Tibial nerve (tissue), 3 donors: ENCODE data around the gene ITIH4.

ENCODE experiments used
- CTCF ChIP-seq, 5 experiments: fragments of 200-600 bp in 3 of 5; fragments of 450-650 bp in 2 of 5; sonication (generic) in 3 of 5; IDR thresholded peaks; one replicate each; pipeline ENCODE4 v1.5.1; 2016 to 2019; ENCODE audit warnings: antibody characterized with exemption in 5 of 5, mild to moderate bottlenecking in 3 of 5, moderate library complexity in 2 of 5
- POLR2A ChIP-seq, 2 donors: fragments of 450-650 bp; IDR thresholded peaks; one replicate each; pipeline ENCODE4 v1.6.1; 2017; ENCODE audit warnings: antibody characterized with exemption in 2 of 2, mild to moderate bottlenecking in 2 of 2, moderate library complexity in 2 of 2

DNA sequence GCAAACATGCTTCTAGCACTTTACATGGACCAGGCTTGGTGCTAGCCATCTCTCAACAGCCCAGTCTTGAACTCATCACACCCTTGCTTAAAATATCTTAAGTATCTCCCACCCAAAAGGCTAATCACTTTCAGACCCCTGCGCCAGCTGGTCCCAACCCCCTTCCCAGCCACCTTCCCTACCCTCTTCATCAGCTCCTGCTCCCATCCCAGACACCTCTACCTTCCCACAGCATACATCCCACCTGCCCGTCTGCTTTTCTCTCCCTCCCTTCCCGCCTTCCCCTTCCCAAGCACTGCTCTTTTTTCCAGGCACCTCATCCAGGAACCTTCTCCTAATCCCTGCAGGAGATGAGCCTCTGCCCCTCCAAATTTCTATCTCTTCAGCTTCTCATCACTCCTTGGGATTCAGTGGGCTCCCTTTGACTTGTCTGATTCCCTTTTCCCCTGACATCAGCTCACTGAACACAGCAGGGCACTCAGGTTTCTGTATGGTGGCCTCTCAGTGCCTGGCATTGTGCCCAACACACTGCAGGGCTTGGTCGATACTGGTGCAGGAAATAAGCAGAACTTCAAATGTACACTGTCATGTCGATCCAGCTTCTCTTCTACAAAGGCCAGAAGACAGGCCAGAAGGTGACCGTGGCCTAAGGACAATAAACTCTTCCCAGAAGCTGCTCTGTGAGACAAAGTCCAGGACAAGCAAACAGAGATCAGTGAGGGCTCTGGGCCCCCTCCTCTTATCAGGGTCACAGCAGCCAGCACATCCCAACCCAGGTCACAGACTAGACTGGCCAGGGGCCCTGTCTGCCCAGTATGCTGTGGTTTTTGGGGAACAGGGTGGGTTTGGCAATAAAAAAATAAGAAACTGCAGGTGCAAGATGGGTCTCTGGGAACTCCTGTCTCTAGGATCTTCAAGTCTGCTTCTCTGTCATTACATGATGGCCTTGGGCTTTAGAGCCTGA is 55.3 kb downstream of the ITIH4 start:
- TF ChIP-seq POLR2A (IDR thresholded peaks at IDR 0.05), result no peak
- no peak for TF ChIP-seq CTCF (IDR thresholded peaks at IDR 0.05)
